Body of pancreas (tissue), 4 donors: ENCODE data around the gene MCTP1. TPM values are rescaled to one million over a fixed set of nuclear protein-coding genes. Genes with fewer than 3 reads are reported as not detected.

Source experiments
- ATAC-seq: fragments of 150-250 bp; one replicate; pipeline ENCODE4 v1.9.1; 2016
- DNase-seq, 4 donors: peaks; one replicate each; pipeline ENCODE4 v3.0.0-alpha.2; 2019
- H3K27ac ChIP-seq, 4 donors: fragments of 200-600 bp; sonication (generic); 1 replicate in 3 of 4; 2 replicates in 1 of 4; pipeline versions ENCODE4 v1.5.1 to v1.6.1; 2016 to 2019; ENCODE audit warnings: mild to moderate bottlenecking in 1 of 4, mixed read lengths in 1 of 4, moderate library complexity in 1 of 4
- H3K27me3 ChIP-seq, 2 donors: fragments of 200-600 bp; sonication (generic); one replicate each; pipeline ENCODE4 v1.6.0; 2016; ENCODE audit warnings: mild to moderate bottlenecking in 1 of 2
- H3K36me3 ChIP-seq, 2 donors: fragments of 200-600 bp; sonication (generic); replicated peaks in 1 of 2; 2 replicates each; pipeline ENCODE4 v1.5.1; 2016; ENCODE audit warnings: low read depth in 2 of 2; ENCODE audit not compliant: insufficient read depth in 1 of 2
- H3K4me1 ChIP-seq: fragments of 200-600 bp; sonication (generic); one replicate; pipeline ENCODE4 v1.6.0; 2016
- H3K4me3 ChIP-seq, 2 donors: fragments of 200-600 bp; sonication (generic); 1 replicate in 1 of 2; 2 replicates in 1 of 2; pipeline ENCODE4 v1.5.1; 2016 to 2019
- H3K9me3 ChIP-seq, 3 donors: fragments of 200-600 bp; sonication (generic); 1 replicate in 2 of 3; 2 replicates in 1 of 3; pipeline ENCODE4 v1.5.1; 2016
- CTCF ChIP-seq, 7 experiments: fragments of 450-650 bp in 4 of 7; fragments of 200-600 bp in 3 of 7; sonication (generic) in 3 of 7; IDR thresholded peaks; one replicate each; pipeline ENCODE4 v1.5.1; 2016 to 2019; ENCODE audit warnings: antibody characterized with exemption in 7 of 7
- POLR2A ChIP-seq, 3 donors: fragments of 450-650 bp; IDR thresholded peaks; one replicate each; pipeline ENCODE4 v1.6.1; 2016; ENCODE audit warnings: antibody characterized with exemption in 3 of 3, mild to moderate bottlenecking in 2 of 3
- WGBS, 2 donors: methylation state at CpG; one replicate each; pipeline ENCODE4 v1.1.5; 2017; 5-methylcytosine and 5-hydroxymethylcytosine counted together
- intact Hi-C: fragments of 100-400 bp; cut with DNase I; formaldehyde crosslinking; loops from one replicate; pipeline ENCODE4 v1.15.1; 2023
- total RNA-seq, 2 donors: library from RNA; depleted of rRNA; stranded (reverse); fragments of >200 nt; gene quantifications; one replicate each; pipeline ENCODE4 v1.1.0, GENCODE V29; 2016

The MCTP1 gene
- total RNA-seq, 2 donors from 2014 or later = 3.6 to 8.8 TPM

GRCh38 chr5:95066048-95066447, 218.8 kb downstream of the MCTP1 start:
- Histone ChIP-seq H3K9me3 (no peaks in the 10 kb centered on the region), H3K4me1 (no peaks in the 10 kb centered on the region), H3K36me3 (no peaks in the 10 kb centered on the region), H3K27ac (no peak overlapping the region), H3K4me3 (no peak overlapping the region), H3K27me3 (no peaks in the 10 kb centered on the region)
- intact Hi-C loops = no loop called here
- 15 to 20% methylated on average over 1 of the region's 1 CpG for WGBS, 2 donors
- no peak for ATAC-seq
- DNase-seq = no peak
- TF ChIP-seq CTCF (IDR thresholded peaks at IDR 0.05) (no peak), POLR2A (IDR thresholded peaks at IDR 0.05) (no peak)

GRCh38 chr5:95063492-95063891, 221.4 kb downstream of the MCTP1 start:
- WGBS, 2 donors = 38 to 51% methylated on average over 2 of the region's 2 CpGs
- no peak for TF ChIP-seq POLR2A (IDR thresholded peaks at IDR 0.05)
- no peak for TF ChIP-seq CTCF (IDR thresholded peaks at IDR 0.05)
- Histone ChIP-seq H3K27ac (no peak overlapping the region), H3K4me3 (no peak overlapping the region), H3K36me3 (no peaks in the 10 kb centered on the region), H3K27me3 (no peaks in the 10 kb centered on the region), H3K9me3 (no peaks in the 10 kb centered on the region), H3K4me1 (no peaks in the 10 kb centered on the region)
- intact Hi-C loops = no loop called here
- ATAC-seq (no peak), DNase-seq (no peak)

GRCh38 chr5:95060098-95060497, 224.8 kb downstream of the MCTP1 start:
- Histone ChIP-seq H3K4me3 (no peak overlapping the region), H3K4me1 (no peaks in the 10 kb centered on the region), H3K27me3 (no peaks in the 10 kb centered on the region), H3K9me3 (no peaks in the 10 kb centered on the region), H3K36me3 (no peaks in the 10 kb centered on the region), H3K27ac (no peak overlapping the region)
- ATAC-seq = no peak
- TF ChIP-seq POLR2A (IDR thresholded peaks at IDR 0.05) (no peak), CTCF (IDR thresholded peaks at IDR 0.05) (no peak)
- intact Hi-C loops = no loop called here
- 23 to 36% methylated on average over 2 of the region's 2 CpGs for WGBS, 2 donors
- DNase-seq = no peak

DNA sequence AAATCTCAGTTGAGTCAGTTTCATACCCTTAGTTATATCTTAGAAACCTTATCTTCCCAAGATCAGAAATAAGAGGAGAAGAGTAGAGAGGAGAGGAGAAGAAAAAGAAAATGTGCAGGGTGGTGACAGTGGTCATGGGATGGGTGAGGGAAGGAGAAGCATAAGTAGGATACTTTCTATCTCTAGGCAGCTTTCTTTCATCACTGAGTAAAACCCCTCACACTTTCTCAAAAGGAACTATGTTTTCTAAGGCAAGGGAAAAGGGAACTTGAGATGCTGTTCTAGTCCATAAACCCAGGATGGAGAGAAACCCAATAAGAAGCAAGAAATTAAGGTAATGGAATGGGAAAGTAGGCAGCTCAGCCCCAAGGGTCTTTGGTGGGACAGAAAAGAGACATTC, 225.3 kb downstream of the MCTP1 start:
- H3K9me3 ChIP-seq = no peaks in the 10 kb centered on the region
- no peak overlapping the region for H3K4me3 ChIP-seq
- TF ChIP-seq POLR2A (IDR thresholded peaks at IDR 0.05) = no peak
- TF ChIP-seq CTCF (IDR thresholded peaks at IDR 0.05) = no peak
- no peak for DNase-seq
- H3K36me3 ChIP-seq = no peaks in the 10 kb centered on the region
- H3K27me3 ChIP-seq = no peaks in the 10 kb centered on the region
- no peak for ATAC-seq
- intact Hi-C loops = no loop called here
- H3K27ac ChIP-seq = no peak overlapping the region
- no peaks in the 10 kb centered on the region for H3K4me1 ChIP-seq

- 63 to 68% methylated on average over 5 of the region's 5 CpGs for WGBS, 2 donors
- Histone ChIP-seq H3K27ac (no peak overlapping the region), H3K27me3 (no peaks in the 10 kb centered on the region), H3K36me3 (no peaks in the 10 kb centered on the region), H3K4me3 (no peak overlapping the region), H3K9me3 (no peaks in the 10 kb centered on the region), H3K4me1 (no peaks in the 10 kb centered on the region)
- no peak for ATAC-seq
- DNase-seq = no peak
- TF ChIP-seq POLR2A (IDR thresholded peaks at IDR 0.05) = no peak
- TF ChIP-seq CTCF (IDR thresholded peaks at IDR 0.05) = no peak
- intact Hi-C loops = no loop called here
These were observed 227.3 kb downstream of the MCTP1 start for GRCh38 chr5:95057615-95058014.
